NCI-H82 treated with DMSO at 0.1 percent for 48 hours (cell line): ENCODE data around the gene EFCAB11.

Experiments used
- DNase-seq: peaks from one replicate; lab custom pipeline; 2025; ENCODE audit not compliant: unreplicated experiment; lab: John Stamatoyannopoulos, UW

Gene EFCAB11

GRCh38 chr14:89775946-89776345, 178.6 kb downstream of the EFCAB11 start:
- no peak for DNase-seq

GRCh38 chr14:89775151-89775550, 179.4 kb downstream of the EFCAB11 start:
- no peak for DNase-seq

GRCh38 chr14:89773644-89774316, 180.8 kb downstream of the EFCAB11 start:
- no peak for DNase-seq

- DNase-seq, result no peak
Observed at GRCh38 chr14:89773151-89773550, 181.4 kb downstream of the EFCAB11 start.

- no peak for DNase-seq
Observed at GRCh38 chr14:89771251-89771650, 183.3 kb downstream of the EFCAB11 start.

GRCh38 chr14:89767861-89768268, 186.7 kb downstream of the EFCAB11 start:
- peak; percentile 19 for DNase-seq

GRCh38 chr14:89767131-89767530, 187.4 kb downstream of the EFCAB11 start:
- no peak for DNase-seq

GRCh38 chr14:89765346-89765745, 189.2 kb downstream of the EFCAB11 start:
- no peak for DNase-seq

- DNase-seq, result no peak
Observed at GRCh38 chr14:89760086-89760485, 194.4 kb downstream of the EFCAB11 start.

- no peak for DNase-seq
Observed at GRCh38 chr14:89757313-89757939, 197.1 kb downstream of the EFCAB11 start.

- no peak for DNase-seq
Observed at GRCh38 chr14:89755816-89756215, 198.7 kb downstream of the EFCAB11 start.

- peak; percentile 72 for DNase-seq
Observed at GRCh38 chr14:89753828-89754412, 200.6 kb downstream of the EFCAB11 start.

GRCh38 chr14:89750908-89751392, 203.6 kb downstream of the EFCAB11 start:
- DNase-seq, result no peak

- DNase-seq, result no peak
Observed at GRCh38 chr14:89750281-89750755, 204.2 kb downstream of the EFCAB11 start.

GRCh38 chr14:89748004-89748403, 206.5 kb downstream of the EFCAB11 start:
- no peak for DNase-seq

- DNase-seq, result no peak
Observed at GRCh38 chr14:89747126-89747525, 207.4 kb downstream of the EFCAB11 start.

- no peak for DNase-seq
Observed at GRCh38 chr14:89746654-89747053, 207.9 kb downstream of the EFCAB11 start.

GRCh38 chr14:89746135-89746534, 208.4 kb downstream of the EFCAB11 start:
- no peak for DNase-seq
